GM10266 (cell line): Measurements from ENCODE around the gene FA2H.
"Not testable (repeated sequence)": the region's sequence is repeated elsewhere in the genome, so short reads cannot be mapped to it uniquely, and the experiment has no call there.

ENCODE experiments used
- DNase-seq: peaks from one replicate; pipeline ENCODE4 v3.0.0; 2012; ENCODE audit errors: extremely low spot score
- CTCF ChIP-seq: IDR thresholded peaks from 2 replicates; pipeline ENCODE4 v1.5.1; 2012; ENCODE audit warnings: mild to moderate bottlenecking, low read depth; ENCODE audit not compliant: control insufficient read depth, insufficient read depth; ENCODE audit errors: missing control alignments

Gene FA2H

GRCh38 chr16:74797414-74797813 is 22.8 kb upstream of the FA2H start:
- TF ChIP-seq CTCF = no peak
- no peak for DNase-seq

GRCh38 chr16:74795104-74795503 is 20.5 kb upstream of the FA2H start:
- TF ChIP-seq CTCF = no peak
- no peak for DNase-seq

- no peak for DNase-seq
- no peak for TF ChIP-seq CTCF
Observed at GRCh38 chr16:74794668-74795067, 20.0 kb upstream of the FA2H start.

GRCh38 chr16:74793571-74793970 is 19.0 kb upstream of the FA2H start:
- TF ChIP-seq CTCF = no peak
- DNase-seq = no peak

- TF ChIP-seq CTCF = no peak
- DNase-seq = no peak
Observed at GRCh38 chr16:74792225-74792624, 17.6 kb upstream of the FA2H start.

- not testable (repeated sequence) for DNase-seq
Observed at GRCh38 chr16:74791749-74792148, 17.1 kb upstream of the FA2H start.

GRCh38 chr16:74788108-74788507 is 13.5 kb upstream of the FA2H start:
- DNase-seq = no peak
- no peak for TF ChIP-seq CTCF

- no peak for TF ChIP-seq CTCF
- no peak for DNase-seq
Observed at GRCh38 chr16:74785031-74785430, 10.4 kb upstream of the FA2H start.
